Esophagus muscularis mucosa (tissue), 4 donors: ENCODE results near the gene COL2A1. TPM values are rescaled to one million over a fixed set of nuclear protein-coding genes. Genes with fewer than 3 reads are reported as not detected.

Experiments used
- DNase-seq: peaks from one replicate; pipeline ENCODE4 v3.0.0-alpha.2; 2017; ENCODE audit errors: extremely low spot score
- H3K27ac ChIP-seq, 4 donors: fragments of 200-600 bp; sonication (generic); replicated peaks in 1 of 4; 1 replicate in 3 of 4; 2 replicates in 1 of 4; pipeline ENCODE4 v1.5.1; 2016 to 2019; ENCODE audit warnings: mild to moderate bottlenecking in 1 of 4
- H3K27me3 ChIP-seq, 4 donors: fragments of 200-600 bp; sonication (generic); one replicate each; pipeline versions ENCODE4 v1.5.1 to v1.6.0; 2016 to 2019
- H3K36me3 ChIP-seq, 4 donors: fragments of 200-600 bp; sonication (generic); one replicate each; pipeline ENCODE4 v1.5.1; 2016 to 2019
- H3K4me1 ChIP-seq, 4 donors: fragments of 200-600 bp; sonication (generic); one replicate each; pipeline ENCODE4 v1.5.1; 2016 to 2019
- H3K4me3 ChIP-seq, 4 donors: fragments of 200-600 bp; sonication (generic); 1 replicate in 2 of 4; 2 replicates in 2 of 4; pipeline ENCODE4 v1.5.1; 2016 to 2019; ENCODE audit warnings: mild to moderate bottlenecking in 4 of 4, moderate library complexity in 1 of 4
- H3K9me3 ChIP-seq, 4 donors: fragments of 200-600 bp; sonication (generic); 1 replicate in 3 of 4; 2 replicates in 1 of 4; pipeline ENCODE4 v1.5.1; 2016 to 2019
- CTCF ChIP-seq, 3 experiments: fragments of 200-600 bp in 2 of 3; fragments of 450-650 bp in 1 of 3; sonication (generic) in 2 of 3; IDR thresholded peaks; one replicate each; pipeline ENCODE4 v1.5.1; 2017 to 2019; ENCODE audit warnings: antibody characterized with exemption in 3 of 3, mild to moderate bottlenecking in 2 of 3, moderate library complexity in 1 of 3
- EP300 ChIP-seq: sonication (generic); formaldehyde crosslinking; IDR thresholded peaks from one replicate; pipeline ENCODE4 v1.6.1; 2017; ENCODE audit warnings: antibody characterized with exemption
- POLR2A ChIP-seq: fragments of 450-650 bp; IDR thresholded peaks from one replicate; pipeline ENCODE4 v1.6.1; 2017; ENCODE audit warnings: antibody characterized with exemption, moderate library complexity, mild to moderate bottlenecking, low read depth
- POLR2AphosphoS5 ChIP-seq, 2 donors: sonication (generic); formaldehyde crosslinking; IDR thresholded peaks; one replicate each; pipeline ENCODE4 v1.6.1; 2017; ENCODE audit warnings: antibody characterized with exemption in 2 of 2
- WGBS: methylation state at CpG from one replicate; pipeline ENCODE4 v1.1.5; 2018; 5-methylcytosine and 5-hydroxymethylcytosine counted together
- intact Hi-C: fragments of 100-400 bp; cut with DNase I; formaldehyde crosslinking; loops from one replicate; pipeline ENCODE4 v1.15.1; 2023
- total RNA-seq, 4 donors: library from RNA; depleted of rRNA; stranded (reverse); fragments of >200 nt; gene quantifications; one replicate each; pipeline versions ENCODE4 v1.1.0 to v1.2.1, GENCODE V29; 2016

The COL2A1 gene
- total RNA-seq, 4 donors from 2014 or later = not detected

- Histone ChIP-seq H3K27me3 (peaks cover 0 to 20% (median 0%) of the 10 kb centered on the region in 4 donors), H3K4me3 (no peak overlapping the region), H3K4me1 (peaks cover 0 to 5% (median 0%) of the 10 kb centered on the region in 4 donors), H3K9me3 (no peaks in the 10 kb centered on the region), H3K36me3 (no peaks in the 10 kb centered on the region), H3K27ac (no peak overlapping the region)
- intact Hi-C loops = no loop called here
- no peak for TF ChIP-seq CTCF (IDR thresholded peaks at IDR 0.05)
- no peak for TF ChIP-seq POLR2AphosphoS5 (IDR thresholded peaks at IDR 0.05)
- no peak for TF ChIP-seq POLR2A
- TF ChIP-seq EP300 = no peak
- 73% methylated on average over 7 of the region's 7 CpGs for WGBS
- DNase-seq = no peak
Observed at GRCh38 chr12:47990351-47991105, 13.7 kb downstream of the COL2A1 start.

- TF ChIP-seq CTCF (IDR thresholded peaks at IDR 0.05) (no peak), POLR2AphosphoS5 (IDR thresholded peaks at IDR 0.05) (no peak), EP300 (no peak), POLR2A (no peak)
- H3K9me3 ChIP-seq = no peaks in the 10 kb centered on the region
- intact Hi-C loops = no loop called here
- WGBS = 90% methylated on average over 12 of the region's 12 CpGs
- H3K4me1 ChIP-seq = peaks cover 0 to 5% (median 0%) of the 10 kb centered on the region in 4 donors
- H3K4me3 ChIP-seq = no peak overlapping the region
- DNase-seq = no peak
- peaks cover 0 to 12% (median 0%) of the 10 kb centered on the region in 4 donors for H3K27me3 ChIP-seq
- H3K27ac ChIP-seq = no peak overlapping the region
- H3K36me3 ChIP-seq = no peaks in the 10 kb centered on the region
Observed at GRCh38 chr12:47989666-47990065, 14.6 kb downstream of the COL2A1 start.

GRCh38 chr12:47989023-47989417, 15.3 kb downstream of the COL2A1 start:
- H3K27me3 ChIP-seq = peaks cover 0 to 5% (median 0%) of the 10 kb centered on the region in 4 donors
- H3K27ac ChIP-seq = no peak overlapping the region
- TF ChIP-seq POLR2AphosphoS5 (IDR thresholded peaks at IDR 0.05) = no peak
- TF ChIP-seq POLR2A = no peak
- DNase-seq = no peak
- no peaks in the 10 kb centered on the region for H3K9me3 ChIP-seq
- H3K4me3 ChIP-seq = no peak overlapping the region
- peaks cover 0 to 5% (median 0%) of the 10 kb centered on the region in 4 donors for H3K4me1 ChIP-seq
- H3K36me3 ChIP-seq = no peaks in the 10 kb centered on the region
- 82% methylated on average over 8 of the region's 8 CpGs for WGBS
- intact Hi-C loops = no loop called here

- Histone ChIP-seq H3K4me3 (no peak overlapping the region), H3K4me1 (peaks cover 0 to 5% (median 0%) of the 10 kb centered on the region in 4 donors), H3K27ac (no peak overlapping the region), H3K9me3 (no peaks in the 10 kb centered on the region), H3K27me3 (no peaks in the 10 kb centered on the region), H3K36me3 (no peaks in the 10 kb centered on the region)
- WGBS = 64% methylated on average over 15 of the region's 15 CpGs
- TF ChIP-seq EP300 (no peak), CTCF (IDR thresholded peaks at IDR 0.05) (no peak), POLR2A (no peak), POLR2AphosphoS5 (IDR thresholded peaks at IDR 0.05) (no peak)
- intact Hi-C loops = no loop called here
- DNase-seq = no peak
Observed at GRCh38 chr12:47988073-47989022, 15.9 kb downstream of the COL2A1 start.
